ENCODE measurements around the gene AHRR.
"Not testable (repeated sequence)": the region's sequence is repeated elsewhere in the genome, so short reads cannot be mapped to it uniquely, and the experiment has no call there.

The AHRR gene

GRCh38 chr5:375921-376798 is 54.6 kb downstream of the AHRR start:
- Histone ChIP-seq H3K4me3 (ENCODE audit: low read length) (no peak overlapping the region), H3K36me3 (ENCODE audit: control insufficient read depth, insufficient read depth, low read length) (no peaks in the 10 kb centered on the region), H3K4me1 (ENCODE audit: control insufficient read depth, insufficient read depth, low read length) (peaks cover 5% of the 10 kb centered on the region), H3K27me3 (ENCODE audit: control insufficient read depth, insufficient read depth, low read length) (peaks cover 16% of the 10 kb centered on the region), H3K9ac (ENCODE audit: low read length) (no peak overlapping the region), H3K9me3 (ENCODE audit: control insufficient read depth, low read length) (no peaks in the 10 kb centered on the region)

GRCh38 chr5:376799-377325 is 55.3 kb downstream of the AHRR start:
- H3K9ac ChIP-seq (ENCODE audit: low read length), result no peak overlapping the region
- H3K4me3 ChIP-seq (ENCODE audit: low read length), result no peak overlapping the region
- peaks cover 5% of the 10 kb centered on the region for H3K4me1 ChIP-seq (ENCODE audit: control insufficient read depth, insufficient read depth, low read length)
- H3K36me3 ChIP-seq (ENCODE audit: control insufficient read depth, insufficient read depth, low read length), result no peaks in the 10 kb centered on the region
- peaks cover 16% of the 10 kb centered on the region for H3K27me3 ChIP-seq (ENCODE audit: control insufficient read depth, insufficient read depth, low read length)
- no peaks in the 10 kb centered on the region for H3K9me3 ChIP-seq (ENCODE audit: control insufficient read depth, low read length)

GRCh38 chr5:377326-377981 is 55.9 kb downstream of the AHRR start:
- no peaks in the 10 kb centered on the region for H3K9me3 ChIP-seq (ENCODE audit: control insufficient read depth, low read length)
- peaks cover 5% of the 10 kb centered on the region for H3K4me1 ChIP-seq (ENCODE audit: control insufficient read depth, insufficient read depth, low read length)
- H3K27me3 ChIP-seq (ENCODE audit: control insufficient read depth, insufficient read depth, low read length), result peaks cover 16% of the 10 kb centered on the region
- no peak overlapping the region for H3K4me3 ChIP-seq (ENCODE audit: low read length)
- no peak overlapping the region for H3K9ac ChIP-seq (ENCODE audit: low read length)
- no peaks in the 10 kb centered on the region for H3K36me3 ChIP-seq (ENCODE audit: control insufficient read depth, insufficient read depth, low read length)

- H3K36me3 ChIP-seq (ENCODE audit: control insufficient read depth, insufficient read depth, low read length), result no peaks in the 10 kb centered on the region
- peaks cover 13% of the 10 kb centered on the region for H3K27me3 ChIP-seq (ENCODE audit: control insufficient read depth, insufficient read depth, low read length)
- H3K9ac ChIP-seq (ENCODE audit: low read length), result no peak overlapping the region
- H3K4me3 ChIP-seq (ENCODE audit: low read length), result no peak overlapping the region
- no peaks in the 10 kb centered on the region for H3K9me3 ChIP-seq (ENCODE audit: control insufficient read depth, low read length)
- H3K4me1 ChIP-seq (ENCODE audit: control insufficient read depth, insufficient read depth, low read length), result peaks cover 5% of the 10 kb centered on the region
Observed at GRCh38 chr5:378301-378891, 56.9 kb downstream of the AHRR start.

GRCh38 chr5:378976-379742 is 57.6 kb downstream of the AHRR start:
- Histone ChIP-seq H3K27me3 (ENCODE audit: control insufficient read depth, insufficient read depth, low read length) (peaks cover 9% of the 10 kb centered on the region), H3K36me3 (ENCODE audit: control insufficient read depth, insufficient read depth, low read length) (no peaks in the 10 kb centered on the region), H3K4me1 (ENCODE audit: control insufficient read depth, insufficient read depth, low read length) (peaks cover 3% of the 10 kb centered on the region), H3K9ac (ENCODE audit: low read length) (no peak overlapping the region), H3K4me3 (ENCODE audit: low read length) (no peak overlapping the region), H3K9me3 (ENCODE audit: control insufficient read depth, low read length) (no peaks in the 10 kb centered on the region)

- Histone ChIP-seq H3K36me3 (ENCODE audit: control insufficient read depth, insufficient read depth, low read length) (no peaks in the 10 kb centered on the region), H3K27me3 (ENCODE audit: control insufficient read depth, insufficient read depth, low read length) (no peaks in the 10 kb centered on the region), H3K9me3 (ENCODE audit: control insufficient read depth, low read length) (no peaks in the 10 kb centered on the region), H3K4me3 (ENCODE audit: low read length) (no peak overlapping the region), H3K4me1 (ENCODE audit: control insufficient read depth, insufficient read depth, low read length) (no peaks in the 10 kb centered on the region), H3K9ac (ENCODE audit: low read length) (no peak overlapping the region)
Observed at GRCh38 chr5:380701-381309, 59.3 kb downstream of the AHRR start.

GRCh38 chr5:383066-383465 is 61.6 kb downstream of the AHRR start:
- Histone ChIP-seq H3K27me3 (ENCODE audit: control insufficient read depth, insufficient read depth, low read length) (no peaks in the 10 kb centered on the region), H3K36me3 (ENCODE audit: control insufficient read depth, insufficient read depth, low read length) (no peaks in the 10 kb centered on the region), H3K4me3 (ENCODE audit: low read length) (no peak overlapping the region), H3K4me1 (ENCODE audit: control insufficient read depth, insufficient read depth, low read length) (no peaks in the 10 kb centered on the region), H3K9me3 (ENCODE audit: control insufficient read depth, low read length) (no peaks in the 10 kb centered on the region), H3K9ac (ENCODE audit: low read length) (no peak overlapping the region)

GRCh38 chr5:383621-384020 is 62.1 kb downstream of the AHRR start:
- Histone ChIP-seq H3K9me3 (ENCODE audit: control insufficient read depth, low read length) (no peaks in the 10 kb centered on the region), H3K27me3 (ENCODE audit: control insufficient read depth, insufficient read depth, low read length) (no peaks in the 10 kb centered on the region), H3K9ac (ENCODE audit: low read length) (no peak overlapping the region), H3K4me1 (ENCODE audit: control insufficient read depth, insufficient read depth, low read length) (no peaks in the 10 kb centered on the region), H3K36me3 (ENCODE audit: control insufficient read depth, insufficient read depth, low read length) (no peaks in the 10 kb centered on the region), H3K4me3 (ENCODE audit: low read length) (no peak overlapping the region)

GRCh38 chr5:384576-384975 is 63.1 kb downstream of the AHRR start:
- not testable (repeated sequence) for H3K9me3 ChIP-seq (ENCODE audit: control insufficient read depth, low read length); H3K27me3 ChIP-seq (ENCODE audit: control insufficient read depth, insufficient read depth, low read length); H3K36me3 ChIP-seq (ENCODE audit: control insufficient read depth, insufficient read depth, low read length); H3K4me1 ChIP-seq (ENCODE audit: control insufficient read depth, insufficient read depth, low read length); H3K4me3 ChIP-seq (ENCODE audit: low read length); H3K9ac ChIP-seq (ENCODE audit: low read length)

GRCh38 chr5:385321-385720 is 63.8 kb downstream of the AHRR start:
- no peak overlapping the region for H3K4me3 ChIP-seq (ENCODE audit: low read length)
- no peaks in the 10 kb centered on the region for H3K27me3 ChIP-seq (ENCODE audit: control insufficient read depth, insufficient read depth, low read length)
- no peaks in the 10 kb centered on the region for H3K4me1 ChIP-seq (ENCODE audit: control insufficient read depth, insufficient read depth, low read length)
- H3K9me3 ChIP-seq (ENCODE audit: control insufficient read depth, low read length), result no peaks in the 10 kb centered on the region
- no peaks in the 10 kb centered on the region for H3K36me3 ChIP-seq (ENCODE audit: control insufficient read depth, insufficient read depth, low read length)
- no peak overlapping the region for H3K9ac ChIP-seq (ENCODE audit: low read length)

All from mucosa of stomach (tissue), 1 donor.